Measurements from ENCODE around the gene SNAI3. TPM values are rescaled to one million over a fixed set of nuclear protein-coding genes. Genes with fewer than 3 reads are reported as not detected.
A peak's percentile ranks its signal among the peaks of the same experiment; 100 is the strongest.

Gene SNAI3
- polyA plus RNA-seq, 1 experiment: 0.04 TPM

GRCh38 chr16:88715312-88716190, 29.2 kb upstream of the SNAI3 start:
- Histone ChIP-seq H3K27ac (ENCODE audit: low read depth, low read length) (no peak overlapping the region), H3K27me3 (ENCODE audit: control insufficient read depth, insufficient read depth, low read length) (no peaks in the 10 kb centered on the region), H3K4me3 (ENCODE audit: low read depth, low read length) (no peak overlapping the region), H3K9me3 (ENCODE audit: control insufficient read depth, insufficient read depth, low read length) (peaks cover 10% of the 10 kb centered on the region; the same call in 1 of the 2 replicates)
- DNase-seq (ENCODE audit: low read depth, low spot score): no peak
- TF ChIP-seq, protein P1, sequence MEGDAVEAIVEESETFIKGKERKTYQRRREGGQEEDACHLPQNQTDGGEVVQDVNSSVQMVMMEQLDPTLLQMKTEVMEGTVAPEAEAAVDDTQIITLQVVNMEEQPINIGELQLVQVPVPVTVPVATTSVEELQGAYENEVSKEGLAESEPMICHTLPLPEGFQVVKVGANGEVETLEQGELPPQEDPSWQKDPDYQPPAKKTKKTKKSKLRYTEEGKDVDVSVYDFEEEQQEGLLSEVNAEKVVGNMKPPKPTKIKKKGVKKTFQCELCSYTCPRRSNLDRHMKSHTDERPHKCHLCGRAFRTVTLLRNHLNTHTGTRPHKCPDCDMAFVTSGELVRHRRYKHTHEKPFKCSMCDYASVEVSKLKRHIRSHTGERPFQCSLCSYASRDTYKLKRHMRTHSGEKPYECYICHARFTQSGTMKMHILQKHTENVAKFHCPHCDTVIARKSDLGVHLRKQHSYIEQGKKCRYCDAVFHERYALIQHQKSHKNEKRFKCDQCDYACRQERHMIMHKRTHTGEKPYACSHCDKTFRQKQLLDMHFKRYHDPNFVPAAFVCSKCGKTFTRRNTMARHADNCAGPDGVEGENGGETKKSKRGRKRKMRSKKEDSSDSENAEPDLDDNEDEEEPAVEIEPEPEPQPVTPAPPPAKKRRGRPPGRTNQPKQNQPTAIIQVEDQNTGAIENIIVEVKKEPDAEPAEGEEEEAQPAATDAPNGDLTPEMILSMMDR (IDR thresholded peaks at IDR 0.05; ENCODE audit: low read depth, low read length): no peak
- ChIA-PET CTCF (interaction anchor here (2.8 kb wide), 1 partner anchor 22 kb away, joined by 10 read pairs; no protein-coding TSS in a partner anchor), POLR2A (interaction anchor here (0.5 to 0.8 kb wide), 2 partner anchors 22 to 28 kb away, joined by 3 read pairs; no protein-coding TSS in a partner anchor)

- Histone ChIP-seq H3K27me3 (ENCODE audit: control insufficient read depth, insufficient read depth, low read length) (no peaks in the 10 kb centered on the region), H3K9me3 (ENCODE audit: control insufficient read depth, insufficient read depth, low read length) (peaks cover 10% of the 10 kb centered on the region; the same call in 1 of the 2 replicates), H3K27ac (ENCODE audit: low read depth, low read length) (peak overlapping the region; percentile 2), H3K4me3 (ENCODE audit: low read depth, low read length) (no peak overlapping the region)
- TF ChIP-seq, protein P1 (IDR thresholded peaks at IDR 0.05; ENCODE audit: low read depth, low read length): no peak
- ChIA-PET POLR2A (interaction anchor here (0.5 kb wide), 2 partner anchors 27 to 33 kb away, joined by 3 read pairs; no protein-coding TSS in a partner anchor), CTCF (no interaction called here)
- DNase-seq (ENCODE audit: low read depth, low spot score): no peak
Observed at GRCh38 chr16:88714420-88715302, 28.4 kb upstream of the SNAI3 start.

DNA sequence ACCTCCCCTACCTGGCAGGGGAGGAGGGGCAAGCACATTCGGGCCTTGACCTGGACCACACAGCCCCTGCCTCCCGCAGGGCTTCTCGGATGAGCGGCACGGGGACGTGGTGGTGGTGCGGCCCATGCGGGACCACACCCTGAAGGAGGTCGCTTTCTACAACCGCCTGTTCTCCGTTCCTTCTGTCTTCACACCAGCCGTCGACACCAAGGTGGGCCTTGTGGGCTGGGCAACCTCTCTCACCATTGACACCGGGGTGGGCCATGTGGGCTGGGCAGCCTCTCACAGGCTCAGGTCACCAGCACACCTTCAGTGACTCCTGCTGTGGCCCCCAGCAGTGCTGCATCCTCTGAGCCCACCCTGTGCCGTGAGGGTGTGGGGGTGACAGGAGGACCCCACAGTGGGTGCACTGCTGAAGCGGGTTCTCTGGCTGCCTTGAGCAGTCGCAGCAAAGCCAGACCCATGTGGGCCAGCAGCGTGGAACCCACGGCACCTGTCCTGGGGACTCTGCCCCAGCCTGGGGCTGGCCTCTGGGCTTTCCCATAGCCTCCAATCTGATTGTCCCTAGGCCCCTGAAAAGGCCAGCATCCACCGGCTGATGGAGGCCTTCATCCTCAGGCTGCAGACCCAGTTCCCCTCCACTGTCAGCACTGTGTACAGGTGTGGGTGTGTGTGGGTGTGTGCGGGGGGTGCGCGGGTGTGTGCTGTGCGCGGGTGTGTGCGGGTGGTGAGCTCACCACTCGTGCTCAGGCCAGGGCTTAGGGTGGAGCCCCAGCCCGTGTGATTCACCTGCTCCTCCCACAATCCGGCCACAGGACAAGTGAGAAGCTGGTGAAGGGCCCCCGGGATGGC, 27.5 kb upstream of the SNAI3 start:
- Histone ChIP-seq H3K27me3 (ENCODE audit: control insufficient read depth, insufficient read depth, low read length) (no peaks in the 10 kb centered on the region), H3K27ac (ENCODE audit: low read depth, low read length) (peak overlapping the region; percentile 2), H3K9me3 (ENCODE audit: control insufficient read depth, insufficient read depth, low read length) (peaks cover 10% of the 10 kb centered on the region; the same call in 1 of the 2 replicates), H3K4me3 (ENCODE audit: low read depth, low read length) (no peak overlapping the region)
- TF ChIP-seq, protein P1 (IDR thresholded peaks at IDR 0.05; ENCODE audit: low read depth, low read length): no peak
- CTCF ChIA-PET: no interaction called here
- POLR2A ChIA-PET: interaction anchor here (0.5 kb wide), 1 partner anchor 34 kb away, joined by 3 read pairs; no protein-coding TSS in a partner anchor
- no peak for DNase-seq (ENCODE audit: low read depth, low spot score)

GRCh38 chr16:88713054-88713453, 26.7 kb upstream of the SNAI3 start:
- no peak overlapping the region for H3K4me3 ChIP-seq (ENCODE audit: low read depth, low read length)
- ChIA-PET POLR2A (interaction anchor here (0.6 kb wide), 1 partner anchor 60 kb away, joined by 6 read pairs; no protein-coding TSS in a partner anchor), CTCF (no interaction called here)

More at GRCh38 chr16:88713054-88713453, 26.7 kb upstream of the SNAI3 start:
- H3K9me3 ChIP-seq (ENCODE audit: control insufficient read depth, insufficient read depth, low read length): peaks cover 10% of the 10 kb centered on the region; the same call in 1 of the 2 replicates
- TF ChIP-seq, protein P1 (IDR thresholded peaks at IDR 0.05; ENCODE audit: low read depth, low read length): no peak
- H3K27me3 ChIP-seq (ENCODE audit: control insufficient read depth, insufficient read depth, low read length): no peaks in the 10 kb centered on the region
- DNase-seq (ENCODE audit: low read depth, low spot score): no peak
- no peak overlapping the region for H3K27ac ChIP-seq (ENCODE audit: low read depth, low read length)
